SK-N-SH treated with all-trans-retinoic acid at 6 μM for 48 hours (cell line): ENCODE measurements around the gene TRAPPC2L.

Source experiments
- ARNTL ChIP-seq: fragments of 450-650 bp; formaldehyde crosslinking; IDR thresholded peaks from 2 replicates; pipeline ENCODE4 v1.5.0; 2020; ENCODE audit warnings: low read depth, mild to moderate bottlenecking, moderate library complexity, borderline replicate concordance
- CSRNP3 ChIP-seq: fragments of 250-450 bp; sonication (Bioruptor Pico); IDR thresholded peaks from 2 replicates; pipeline ENCODE4 v1.5.1; 2021; ENCODE audit warnings: mild to moderate bottlenecking, moderate library complexity
- PATZ1 ChIP-seq: fragments of 250-450 bp; sonication (Bioruptor Pico); IDR thresholded peaks from 2 replicates; pipeline ENCODE4 v1.8.0; 2020; ENCODE audit warnings: mild to moderate bottlenecking, moderate library complexity, borderline replicate concordance
- POU6F1 ChIP-seq: fragments of 250-450 bp; sonication (Bioruptor Pico); IDR thresholded peaks from 2 replicates; pipeline ENCODE4 v1.8.0; 2021; ENCODE audit warnings: low read depth, mild to moderate bottlenecking, moderate library complexity, borderline replicate concordance
- ZFP3 ChIP-seq: fragments of 250-450 bp; sonication (Bioruptor Pico); IDR thresholded peaks from 2 replicates; pipeline ENCODE4 v1.5.0; 2020; ENCODE audit warnings: mild to moderate bottlenecking, moderate library complexity

- TF ChIP-seq PATZ1 (CRISPR knock-in tag) (no peak), POU6F1 (CRISPR knock-in tag) (no peak), CSRNP3 (CRISPR knock-in tag) (no peak), ZFP3 (no peak), ARNTL (CRISPR knock-in tag) (no peak)
These were observed 17.8 kb upstream of the TRAPPC2L start for GRCh38 chr16:88839026-88839529.
